DOHH2 (cell line): Measurements from ENCODE around the gene LRRFIP2.
"Not testable (repeated sequence)": the region's sequence is repeated elsewhere in the genome, so short reads cannot be mapped to it uniquely, and the experiment has no call there.

ENCODE experiments used
- H3F3A ChIP-seq: fragments of 200-600 bp; sonication (generic), shearing (Covaris generic); 2 replicates; pipeline ENCODE4 v1.6.0; 2016; ENCODE audit warnings: antibody characterized with exemption, mild to moderate bottlenecking; ENCODE audit not compliant: control insufficient read depth, insufficient read depth
- H3K27ac ChIP-seq: fragments of 200-600 bp; sonication (generic); 2 replicates; pipeline ENCODE4 v1.5.1; 2014; ENCODE audit warnings: low read depth, mild to moderate bottlenecking, low read length, moderate library complexity
- H3K27me3 ChIP-seq: fragments of 200-600 bp; sonication (generic); 2 replicates; pipeline ENCODE4 v1.6.1; 2014; ENCODE audit warnings: mild to moderate bottlenecking, low read length, mixed read lengths; ENCODE audit not compliant: control insufficient read depth
- H3K36me3 ChIP-seq: fragments of 200-600 bp; sonication (generic); 2 replicates; pipeline ENCODE4 v1.6.1; 2014; ENCODE audit warnings: mild to moderate bottlenecking, low read length, moderate library complexity, mixed read lengths; ENCODE audit not compliant: control insufficient read depth
- H3K4me1 ChIP-seq: fragments of 200-600 bp; sonication (generic); 2 replicates; pipeline ENCODE4 v1.6.1; 2014; ENCODE audit warnings: mild to moderate bottlenecking, low read length, mixed read lengths; ENCODE audit not compliant: control insufficient read depth
- H3K4me2 ChIP-seq: fragments of 200-600 bp; sonication (generic); 2 replicates; pipeline ENCODE4 v1.6.0; 2014; ENCODE audit warnings: mild to moderate bottlenecking, low read length, moderate library complexity
- H3K4me3 ChIP-seq: fragments of 200-600 bp; sonication (generic); 2 replicates; pipeline ENCODE4 v1.5.1; 2014; ENCODE audit warnings: mild to moderate bottlenecking, low read length, mixed read lengths
- H3K79me2 ChIP-seq: fragments of 200-600 bp; sonication (generic); 2 replicates; pipeline ENCODE4 v1.6.1; 2014; ENCODE audit warnings: mild to moderate bottlenecking, low read length, mixed read lengths; ENCODE audit not compliant: control insufficient read depth
- H3K9me2 ChIP-seq: fragments of 200-600 bp; sonication (generic); replicated peaks from 2 replicates; pipeline ENCODE4 v1.6.1; 2014; ENCODE audit warnings: mild to moderate bottlenecking, low read length, mixed read lengths; ENCODE audit not compliant: control insufficient read depth
- H3K9me3 ChIP-seq: fragments of 200-600 bp; sonication (generic); 2 replicates; pipeline ENCODE4 v1.6.1; 2014; ENCODE audit warnings: antibody characterized with exemption, low read length, mixed read lengths; ENCODE audit not compliant: control insufficient read depth, insufficient read depth
- H4K20me1 ChIP-seq: fragments of 200-600 bp; sonication (generic); 2 replicates; pipeline ENCODE4 v1.6.0; 2014; ENCODE audit warnings: low read depth, mild to moderate bottlenecking, antibody characterized with exemption, low read length, moderate library complexity; ENCODE audit not compliant: control insufficient read depth, insufficient read depth
- CTCF ChIP-seq: fragments of 200-600 bp; sonication (generic); IDR thresholded peaks from one replicate; pipeline ENCODE4 v1.5.1; 2014; ENCODE audit warnings: antibody characterized with exemption, mild to moderate bottlenecking, low read depth, low read length; ENCODE audit not compliant: poor library complexity, severe bottlenecking
- EZH2phosphoT487 ChIP-seq: fragments of 200-600 bp; sonication (generic); IDR thresholded peaks from 2 replicates; pipeline ENCODE4 v1.6.1; 2017; ENCODE audit warnings: borderline replicate concordance, mild to moderate bottlenecking, antibody characterized with exemption, low read length, moderate library complexity, mixed read lengths

LRRFIP2 gene

GRCh38 chr3:37053337-37053736 lies 121.0 kb downstream of the LRRFIP2 start:
- Histone ChIP-seq H3K9me2 (no peaks in the 10 kb centered on the region), H3F3A (no peaks in the 10 kb centered on the region; the same call in 1 of the 2 replicates), H3K4me3 (no peak overlapping the region), H3K79me2 (no peaks in the 10 kb centered on the region), H3K4me2 (no peak overlapping the region), H3K27ac (no peak overlapping the region), H3K9me3 (no peaks in the 10 kb centered on the region), H3K27me3 (no peaks in the 10 kb centered on the region), H3K4me1 (0 out of 2 replicates have a peak, but pooled peaks cover 3% of the 10 kb centered on the region), H4K20me1 (no peaks in the 10 kb centered on the region), H3K36me3 (peaks cover 66% of the 10 kb centered on the region)
- TF ChIP-seq EZH2phosphoT487 (no peak), CTCF (no peak)

GRCh38 chr3:37052860-37053259 lies 121.5 kb downstream of the LRRFIP2 start:
- Histone ChIP-seq H3K9me2 (no peaks in the 10 kb centered on the region), H3K79me2 (no peaks in the 10 kb centered on the region), H3K4me2 (no peak overlapping the region), H3K36me3 (peaks cover 67% of the 10 kb centered on the region), H3K27me3 (no peaks in the 10 kb centered on the region), H3K4me1 (0 out of 2 replicates have a peak, but pooled peaks cover 3% of the 10 kb centered on the region), H3F3A (no peaks in the 10 kb centered on the region; the same call in 1 of the 2 replicates), H3K4me3 (no peak overlapping the region), H3K27ac (no peak overlapping the region), H3K9me3 (no peaks in the 10 kb centered on the region), H4K20me1 (no peaks in the 10 kb centered on the region)
- no peak for TF ChIP-seq EZH2phosphoT487
- TF ChIP-seq CTCF = no peak

- no peaks in the 10 kb centered on the region for H3K9me2 ChIP-seq
- no peak overlapping the region for H3K4me2 ChIP-seq
- H3K36me3 ChIP-seq = peaks cover 82% of the 10 kb centered on the region
- no peak overlapping the region for H3K27ac ChIP-seq
- TF ChIP-seq EZH2phosphoT487 = no peak
- TF ChIP-seq CTCF = no peak
- H3K9me3 ChIP-seq = no peaks in the 10 kb centered on the region
- H3K4me3 ChIP-seq = no peak overlapping the region
- H3K27me3 ChIP-seq = no peaks in the 10 kb centered on the region
- H3K4me1 ChIP-seq = 0 out of 2 replicates have a peak, but pooled peaks cover 3% of the 10 kb centered on the region
- H3F3A ChIP-seq = no peaks in the 10 kb centered on the region
- no peaks in the 10 kb centered on the region for H4K20me1 ChIP-seq
- no peaks in the 10 kb centered on the region for H3K79me2 ChIP-seq
Observed at GRCh38 chr3:37050282-37050681, 124.1 kb downstream of the LRRFIP2 start.

- not testable (repeated sequence) for H3F3A ChIP-seq, H3K27me3 ChIP-seq, H3K4me1 ChIP-seq, H4K20me1 ChIP-seq, H3K27ac ChIP-seq, H3K4me2 ChIP-seq, H3K4me3 ChIP-seq, H3K79me2 ChIP-seq, H3K9me3 ChIP-seq, H3K9me2 ChIP-seq
- peaks cover 78% of the 10 kb centered on the region for H3K36me3 ChIP-seq
Observed at GRCh38 chr3:37042712-37043111, 131.7 kb downstream of the LRRFIP2 start.
